T-helper 2 cell treated with Interferon-gamma antibody and Interleukin-4, amounts not matched to agents 5 μg/mL and 100 μg/mL, for 36 hours (primary cell): Measurements from ENCODE around the gene UQCRHL.
A peak's percentile ranks its signal among the peaks of the same experiment; 100 is the strongest.
"Not testable (repeated sequence)": the region's sequence is repeated elsewhere in the genome, so short reads cannot be mapped to it uniquely, and the experiment has no call there.

ENCODE experiments used
- DNase-seq: peaks from one replicate; pipeline ENCODE4 v3.0.0; 2021; ENCODE audit warnings: low spot score
- H3K27ac Mint-ChIP-seq: one replicate; pipeline ENCODE4 v1.8.0; 2021; ENCODE audit warnings: mild to moderate bottlenecking, mixed read lengths
- H3K27me3 Mint-ChIP-seq: one replicate; pipeline ENCODE4 v1.8.0; 2021; ENCODE audit warnings: low read depth, mixed read lengths
- H3K36me3 Mint-ChIP-seq: one replicate; pipeline ENCODE4 v1.8.0; 2021; ENCODE audit warnings: low read depth, mixed read lengths
- H3K4me1 Mint-ChIP-seq: one replicate; pipeline ENCODE4 v1.8.0; 2021; ENCODE audit warnings: low read depth, mixed read lengths
- H3K4me3 Mint-ChIP-seq: one replicate; pipeline ENCODE4 v1.8.0; 2022; ENCODE audit warnings: mild to moderate bottlenecking, moderate library complexity, mixed read lengths
- H3K9me3 Mint-ChIP-seq: one replicate; pipeline ENCODE4 v1.8.0; 2021; ENCODE audit warnings: mixed read lengths

UQCRHL gene

DNA sequence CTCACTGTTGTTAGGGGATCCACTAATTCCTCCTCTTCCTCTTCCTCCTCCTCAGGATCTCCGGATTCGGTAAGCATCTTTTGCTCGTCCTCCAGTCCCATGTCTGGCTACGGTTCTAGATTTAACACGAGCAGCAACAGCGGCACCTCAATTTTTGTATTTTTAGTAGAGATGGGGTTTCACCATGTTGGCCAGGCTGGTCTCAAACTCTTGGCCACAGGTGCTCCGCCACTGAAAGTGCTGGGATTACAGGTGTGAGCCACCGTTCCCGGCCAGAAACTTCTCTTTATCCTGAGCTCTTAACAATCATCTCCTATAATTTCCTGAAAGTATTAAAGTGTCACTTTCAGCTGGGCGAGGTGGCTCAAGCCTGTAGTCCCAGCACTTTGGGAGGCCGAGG is at the start of gene UQCRHL:
Gene UQCRHL (minus strand): TSS at position 101 of the 400 bp plus-strand sequence. CDS start 0 bp downstream, at position 101.
- H3K27ac Mint-ChIP-seq, H3K36me3 Mint-ChIP-seq, H3K4me1 Mint-ChIP-seq, H3K4me3 Mint-ChIP-seq, H3K27me3 Mint-ChIP-seq, H3K9me3 Mint-ChIP-seq, DNase-seq: not testable (repeated sequence)

GRCh38 chr1:15856888-15857287 is 49.4 kb upstream of the UQCRHL start:
- no peak overlapping the region for H3K27ac Mint-ChIP-seq
- H3K36me3 Mint-ChIP-seq = peaks cover 2% of the 10 kb centered on the region
- H3K4me3 Mint-ChIP-seq = no peak overlapping the region
- no peaks in the 10 kb centered on the region for H3K9me3 Mint-ChIP-seq
- no peaks in the 10 kb centered on the region for H3K27me3 Mint-ChIP-seq
- no peak for DNase-seq
- peaks cover 15% of the 10 kb centered on the region for H3K4me1 Mint-ChIP-seq

GRCh38 chr1:15852828-15853302 is 45.4 kb upstream of the UQCRHL start:
- Mint-ChIP-seq H3K27ac (no peak overlapping the region), H3K36me3 (peaks cover 18% of the 10 kb centered on the region), H3K9me3 (no peaks in the 10 kb centered on the region), H3K4me3 (no peak overlapping the region), H3K4me1 (peaks cover 37% of the 10 kb centered on the region), H3K27me3 (no peaks in the 10 kb centered on the region)
- no peak for DNase-seq

- no peak overlapping the region for H3K4me3 Mint-ChIP-seq
- H3K4me1 Mint-ChIP-seq = peaks cover 37% of the 10 kb centered on the region
- H3K27me3 Mint-ChIP-seq = no peaks in the 10 kb centered on the region
- H3K27ac Mint-ChIP-seq = no peak overlapping the region
- no peaks in the 10 kb centered on the region for H3K9me3 Mint-ChIP-seq
- no peak for DNase-seq
- H3K36me3 Mint-ChIP-seq = peaks cover 18% of the 10 kb centered on the region
These were observed 44.8 kb upstream of the UQCRHL start for GRCh38 chr1:15852036-15852827.

DNA sequence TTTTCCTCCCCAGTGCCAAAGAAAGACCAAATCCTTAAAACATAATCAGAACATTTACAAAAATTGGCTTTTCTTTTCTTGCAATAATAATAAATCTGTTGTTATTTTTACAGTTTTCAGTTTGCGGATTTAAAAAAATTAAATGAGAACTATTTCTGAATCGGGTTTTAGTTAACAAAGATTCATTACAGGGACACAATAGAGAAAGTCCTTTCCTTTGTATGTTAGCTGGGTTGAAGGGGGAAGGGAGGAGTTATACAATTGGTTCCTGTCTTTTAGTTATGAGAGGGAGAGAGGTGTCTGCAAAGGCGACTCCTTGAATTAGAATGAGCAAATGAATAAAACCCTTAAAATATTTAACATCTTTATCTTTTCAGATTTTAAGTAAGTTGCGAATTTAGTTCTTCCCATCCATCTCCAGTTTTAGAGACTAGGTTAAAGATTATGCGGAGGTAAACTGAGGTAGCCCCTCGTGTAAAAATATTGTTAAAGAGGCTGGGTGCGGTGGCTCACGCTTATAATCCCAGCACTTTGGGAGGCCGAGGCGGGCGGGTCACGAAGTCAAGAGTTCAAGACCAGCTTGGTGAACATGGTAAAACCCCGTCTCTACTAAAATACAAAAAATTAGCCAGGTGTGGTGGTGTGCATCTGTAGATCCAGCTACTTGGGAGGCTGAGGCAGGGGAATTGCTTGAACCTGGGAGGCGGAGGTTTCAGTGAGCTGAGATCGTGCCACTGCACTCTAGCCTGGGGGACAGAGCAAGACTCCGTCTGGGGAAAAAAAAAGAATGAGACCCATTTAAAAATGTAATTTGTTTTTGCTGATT is 44.0 kb upstream of the UQCRHL start:
- no peak overlapping the region for H3K27ac Mint-ChIP-seq
- H3K4me1 Mint-ChIP-seq = peaks cover 36% of the 10 kb centered on the region

DNA sequence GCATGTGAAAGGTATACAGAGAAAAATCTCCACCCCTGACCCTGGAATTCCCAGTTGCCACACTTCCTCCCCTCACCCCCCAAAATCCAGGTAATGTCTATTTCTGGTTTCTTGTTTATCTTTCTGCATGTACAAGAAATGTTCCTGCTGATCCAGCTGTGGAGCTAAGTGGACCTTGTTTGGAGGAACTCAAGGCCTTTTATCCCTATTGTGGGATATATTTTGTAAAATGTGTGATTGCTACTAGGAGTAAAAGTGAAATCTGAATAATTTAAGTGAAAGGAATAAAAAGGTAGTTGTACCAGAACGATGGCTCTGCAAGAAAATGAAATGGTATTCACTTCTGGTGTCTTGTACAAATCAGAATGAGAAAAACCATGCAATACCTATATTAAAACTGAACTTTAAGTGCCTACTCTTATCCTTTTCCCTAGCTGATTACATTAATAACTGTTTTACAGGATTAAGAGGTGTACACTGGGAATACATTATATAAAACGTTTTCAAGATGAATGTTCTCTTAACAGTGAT is 43.1 kb upstream of the UQCRHL start:
- Mint-ChIP-seq H3K9me3 (no peaks in the 10 kb centered on the region), H3K36me3 (peaks cover 18% of the 10 kb centered on the region), H3K27ac (no peak overlapping the region), H3K4me3 (peak overlapping the region; percentile 78), H3K4me1 (peaks cover 41% of the 10 kb centered on the region), H3K27me3 (no peaks in the 10 kb centered on the region)
- no peak for DNase-seq

More for the DNA sequence above, 44.0 kb upstream of the UQCRHL start:
- Mint-ChIP-seq H3K4me3 (peak overlapping the region; percentile 45), H3K36me3 (peaks cover 18% of the 10 kb centered on the region), H3K27me3 (no peaks in the 10 kb centered on the region), H3K9me3 (no peaks in the 10 kb centered on the region)
- DNase-seq = no peak

DNA sequence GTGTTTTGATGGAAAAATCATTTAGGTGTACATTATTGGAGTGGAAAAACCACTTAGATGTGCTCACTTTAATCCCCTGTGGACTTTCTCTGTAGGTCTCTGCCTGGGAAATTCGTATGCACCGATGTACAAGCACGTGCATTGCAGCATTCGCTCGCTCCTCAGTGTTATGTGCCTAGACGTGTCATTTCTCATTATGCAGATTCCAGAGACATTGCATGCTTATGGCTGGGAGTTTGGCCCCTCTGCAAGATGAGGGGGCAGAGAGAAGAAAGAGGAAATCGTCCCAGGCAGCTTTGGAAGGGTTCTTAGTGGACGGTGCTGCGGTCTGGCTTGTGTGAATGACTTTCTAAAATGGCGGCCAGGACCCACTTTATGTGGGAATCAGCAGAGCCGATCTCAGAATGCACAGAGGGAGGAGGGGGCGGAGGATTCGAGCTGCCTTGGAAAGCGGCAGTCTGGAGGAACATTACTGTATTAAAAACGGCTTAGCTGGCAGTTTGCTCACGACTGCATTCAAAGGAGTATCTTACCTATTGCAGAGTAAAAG is 42.4 kb upstream of the UQCRHL start:
- peaks cover 45% of the 10 kb centered on the region for H3K4me1 Mint-ChIP-seq
- peak overlapping the region; percentile 95 for H3K4me3 Mint-ChIP-seq
- no peaks in the 10 kb centered on the region for H3K27me3 Mint-ChIP-seq
- H3K27ac Mint-ChIP-seq = peak overlapping the region; percentile 96
- no peaks in the 10 kb centered on the region for H3K9me3 Mint-ChIP-seq
- DNase-seq = peak; percentile 41
- peaks cover 18% of the 10 kb centered on the region for H3K36me3 Mint-ChIP-seq

GRCh38 chr1:15848929-15849774 is 41.7 kb upstream of the UQCRHL start:
- H3K27ac Mint-ChIP-seq = peak overlapping the region; percentile 96
- peaks cover 18% of the 10 kb centered on the region for H3K36me3 Mint-ChIP-seq
- no peaks in the 10 kb centered on the region for H3K27me3 Mint-ChIP-seq
- H3K9me3 Mint-ChIP-seq = no peaks in the 10 kb centered on the region
- DNase-seq = peak; percentile 69
- peaks cover 46% of the 10 kb centered on the region for H3K4me1 Mint-ChIP-seq
- H3K4me3 Mint-ChIP-seq = peak overlapping the region; percentile 95

GRCh38 chr1:15848143-15848928 is 40.9 kb upstream of the UQCRHL start:
- Mint-ChIP-seq H3K36me3 (peaks cover 18% of the 10 kb centered on the region), H3K27ac (peak overlapping the region; percentile 96), H3K4me3 (peak overlapping the region; percentile 95), H3K9me3 (no peaks in the 10 kb centered on the region), H3K27me3 (no peaks in the 10 kb centered on the region), H3K4me1 (peaks cover 48% of the 10 kb centered on the region)
- DNase-seq = peak; percentile 42

DNA sequence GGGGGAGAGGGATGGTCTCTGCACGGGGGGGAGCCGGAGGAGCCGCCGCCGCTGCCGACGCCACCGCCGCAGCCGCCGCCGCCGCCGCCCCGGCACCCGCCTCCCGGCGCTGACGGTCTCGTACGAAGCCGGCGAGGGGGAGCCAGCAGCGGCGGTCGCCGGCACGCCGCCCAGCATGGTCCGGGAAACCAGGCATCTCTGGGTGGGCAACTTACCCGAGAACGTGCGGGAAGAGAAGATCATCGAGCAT is 40.4 kb upstream of the UQCRHL start:
- DNase-seq = no peak
- Mint-ChIP-seq H3K27ac (peak overlapping the region; percentile 95), H3K36me3 (peaks cover 18% of the 10 kb centered on the region), H3K4me3 (peak overlapping the region; percentile 95), H3K9me3 (no peaks in the 10 kb centered on the region), H3K27me3 (no peaks in the 10 kb centered on the region), H3K4me1 (peaks cover 48% of the 10 kb centered on the region)

GRCh38 chr1:15847100-15847892 is 39.8 kb upstream of the UQCRHL start, which contains the start of gene SPEN:
TSS of gene SPEN (plus strand) at chr1:15847707. CDS start at chr1:15848068, 361 bp downstream.
- H3K36me3 Mint-ChIP-seq = peaks cover 18% of the 10 kb centered on the region
- peaks cover 48% of the 10 kb centered on the region for H3K4me1 Mint-ChIP-seq
- no peaks in the 10 kb centered on the region for H3K27me3 Mint-ChIP-seq
- H3K9me3 Mint-ChIP-seq = no peaks in the 10 kb centered on the region
- peak within 1 kb of the TSS; percentile 96 for H3K27ac Mint-ChIP-seq
- H3K4me3 Mint-ChIP-seq = peak within 1 kb of the TSS; percentile 95
- DNase-seq = peak; percentile 99

GRCh38 chr1:15846056-15846455 is 38.6 kb upstream of the UQCRHL start:
- not testable (repeated sequence) for H3K27me3 Mint-ChIP-seq, H3K9me3 Mint-ChIP-seq, DNase-seq
- peaks cover 37% of the 10 kb centered on the region for H3K4me1 Mint-ChIP-seq
- peaks cover 18% of the 10 kb centered on the region for H3K36me3 Mint-ChIP-seq
- H3K4me3 Mint-ChIP-seq = peak overlapping the region; percentile 95
- peak overlapping the region; percentile 60 for H3K27ac Mint-ChIP-seq
